Astrocyte (in vitro differentiated cells and primary cell): ENCODE measurements around the gene BPIFA2. TPM values are rescaled to one million over a fixed set of nuclear protein-coding genes. Genes with fewer than 3 reads are reported as not detected.

Experiments
- DNase-seq: peaks from one replicate; pipeline ENCODE4 v3.0.0-alpha.2; 2010; ENCODE audit warnings: low read depth
- FAIRE-seq: peaks from 2 replicates; lab custom pipeline; 2011; peaks lifted over from hg19 to GRCh38; lab: Jason Lieb, UNC
- H2AFZ ChIP-seq: 2 replicates; pipeline ENCODE4 v1.6.0; 2012; ENCODE audit warnings: low read depth, low read length, inconsistent platforms
- H3K27ac ChIP-seq: 2 replicates; pipeline ENCODE4 v1.5.1; 2011; ENCODE audit warnings: low read depth, low read length, inconsistent platforms
- H3K27me3 ChIP-seq: 2 replicates; pipeline ENCODE4 v1.6.0; 2011; ENCODE audit warnings: low read length, inconsistent platforms; ENCODE audit not compliant: insufficient read depth
- H3K36me3 ChIP-seq: 2 replicates; pipeline ENCODE4 v1.5.1; 2011; ENCODE audit warnings: low read length, inconsistent platforms; ENCODE audit not compliant: insufficient read depth
- H3K4me1 ChIP-seq: 2 replicates; pipeline ENCODE4 v1.5.1; 2011; ENCODE audit warnings: low read length, inconsistent platforms; ENCODE audit not compliant: insufficient read depth
- H3K4me2 ChIP-seq: 2 replicates; pipeline ENCODE4 v1.6.0; 2012; ENCODE audit warnings: low read length, inconsistent platforms
- H3K4me3 ChIP-seq: 2 replicates; pipeline ENCODE4 v1.5.1; 2011; ENCODE audit warnings: low read depth, mild to moderate bottlenecking, low read length, inconsistent platforms; ENCODE audit not compliant: insufficient read depth
- H3K79me2 ChIP-seq: 2 replicates; pipeline ENCODE4 v1.6.0; 2012; ENCODE audit warnings: mild to moderate bottlenecking, low read length, inconsistent platforms; ENCODE audit not compliant: insufficient read depth
- H3K9ac ChIP-seq: 2 replicates; pipeline ENCODE4 v1.6.0; 2012; ENCODE audit warnings: mild to moderate bottlenecking, low read length, inconsistent platforms
- H3K9me3 ChIP-seq: 2 replicates; pipeline ENCODE4 v1.5.1; 2012; ENCODE audit warnings: low read depth, mild to moderate bottlenecking, low read length, inconsistent platforms; ENCODE audit not compliant: insufficient read depth
- H4K20me1 ChIP-seq: 2 replicates; pipeline ENCODE4 v1.6.0; 2012; ENCODE audit warnings: low read length, inconsistent platforms; ENCODE audit not compliant: insufficient read depth
- H3K27ac Mint-ChIP-seq: one replicate; pipeline ENCODE4 v1.8.0; 2021; ENCODE audit warnings: mild to moderate bottlenecking, mixed read lengths; ENCODE audit not compliant: unreplicated experiment
- H3K27me3 Mint-ChIP-seq: one replicate; pipeline ENCODE4 v1.8.0; 2021; ENCODE audit warnings: low read depth, mixed read lengths; ENCODE audit not compliant: unreplicated experiment
- H3K36me3 Mint-ChIP-seq: one replicate; pipeline ENCODE4 v1.8.0; 2021; ENCODE audit warnings: low read depth, mixed read lengths; ENCODE audit not compliant: unreplicated experiment
- H3K4me1 Mint-ChIP-seq: one replicate; pipeline ENCODE4 v1.8.0; 2021; ENCODE audit warnings: low read depth, mixed read lengths; ENCODE audit not compliant: unreplicated experiment
- H3K4me3 Mint-ChIP-seq: one replicate; pipeline ENCODE4 v1.8.0; 2021; ENCODE audit warnings: mild to moderate bottlenecking, moderate library complexity, mixed read lengths; ENCODE audit not compliant: unreplicated experiment
- H3K9me3 Mint-ChIP-seq: one replicate; pipeline ENCODE4 v1.8.0; 2021; ENCODE audit warnings: mild to moderate bottlenecking, mixed read lengths; ENCODE audit not compliant: unreplicated experiment
- EZH2 ChIP-seq: IDR thresholded peaks from 2 replicates; pipeline ENCODE4 v1.6.1; 2012; ENCODE audit warnings: mild to moderate bottlenecking, low read length, inconsistent platforms; ENCODE audit not compliant: insufficient read depth
- total RNA-seq: library from RNA; stranded (reverse); gene quantifications from 2 replicates; pipeline ENCODE4 v1.2.1, GENCODE V29; 2021
- TF ChIP-seq, protein P1 (sequence below): IDR thresholded peaks from 2 replicates; pipeline ENCODE4 v1.5.1; 2011; ENCODE audit warnings: low read depth, mild to moderate bottlenecking, inconsistent platforms, low read length, moderate library complexity; ENCODE audit not compliant: insufficient read depth

Gene BPIFA2
- total RNA-seq, 1 donor from 2014 or later: not detected

DNA sequence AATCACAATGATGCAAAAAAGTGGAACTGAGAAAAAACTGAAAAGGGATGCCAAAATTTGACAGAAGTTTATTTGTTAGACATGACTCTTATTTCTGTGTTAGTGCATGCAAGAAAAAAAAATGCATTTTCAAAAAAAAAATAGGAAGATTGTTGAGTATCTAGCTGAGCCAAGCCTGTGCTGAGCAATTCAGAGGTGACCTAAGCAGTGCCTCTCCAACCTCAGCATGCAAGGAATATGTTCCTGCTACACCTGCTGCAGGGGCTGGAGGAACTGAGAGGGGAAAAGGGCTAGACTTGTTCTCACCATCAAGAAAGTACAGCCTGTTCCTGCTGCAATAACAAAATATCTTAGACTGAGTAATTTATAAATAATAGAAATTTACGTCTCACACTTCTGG, 24.0 kb downstream of the BPIFA2 start:
- Mint-ChIP-seq H3K27ac (no peak overlapping the region), H3K9me3 (no peaks in the 10 kb centered on the region), H3K27me3 (peaks cover 51% of the 10 kb centered on the region), H3K36me3 (no peaks in the 10 kb centered on the region), H3K4me1 (no peaks in the 10 kb centered on the region), H3K4me3 (no peak overlapping the region)
- no peaks in the 10 kb centered on the region for H3K9me3 ChIP-seq
- H3K4me3 ChIP-seq: no peak overlapping the region
- H3K36me3 ChIP-seq: no peaks in the 10 kb centered on the region
- no peaks in the 10 kb centered on the region for H3K4me1 ChIP-seq
- FAIRE-seq (no peak), DNase-seq (no peak)
- H2AFZ ChIP-seq: no peak overlapping the region
- no peaks in the 10 kb centered on the region for H3K27me3 ChIP-seq
- no peaks in the 10 kb centered on the region for H3K79me2 ChIP-seq
- H3K27ac ChIP-seq: no peak overlapping the region
- no peaks in the 10 kb centered on the region for H4K20me1 ChIP-seq
- no peak for TF ChIP-seq EZH2
- TF ChIP-seq, protein P1, sequence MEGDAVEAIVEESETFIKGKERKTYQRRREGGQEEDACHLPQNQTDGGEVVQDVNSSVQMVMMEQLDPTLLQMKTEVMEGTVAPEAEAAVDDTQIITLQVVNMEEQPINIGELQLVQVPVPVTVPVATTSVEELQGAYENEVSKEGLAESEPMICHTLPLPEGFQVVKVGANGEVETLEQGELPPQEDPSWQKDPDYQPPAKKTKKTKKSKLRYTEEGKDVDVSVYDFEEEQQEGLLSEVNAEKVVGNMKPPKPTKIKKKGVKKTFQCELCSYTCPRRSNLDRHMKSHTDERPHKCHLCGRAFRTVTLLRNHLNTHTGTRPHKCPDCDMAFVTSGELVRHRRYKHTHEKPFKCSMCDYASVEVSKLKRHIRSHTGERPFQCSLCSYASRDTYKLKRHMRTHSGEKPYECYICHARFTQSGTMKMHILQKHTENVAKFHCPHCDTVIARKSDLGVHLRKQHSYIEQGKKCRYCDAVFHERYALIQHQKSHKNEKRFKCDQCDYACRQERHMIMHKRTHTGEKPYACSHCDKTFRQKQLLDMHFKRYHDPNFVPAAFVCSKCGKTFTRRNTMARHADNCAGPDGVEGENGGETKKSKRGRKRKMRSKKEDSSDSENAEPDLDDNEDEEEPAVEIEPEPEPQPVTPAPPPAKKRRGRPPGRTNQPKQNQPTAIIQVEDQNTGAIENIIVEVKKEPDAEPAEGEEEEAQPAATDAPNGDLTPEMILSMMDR: no peak
- no peak overlapping the region for H3K9ac ChIP-seq
- no peak overlapping the region for H3K4me2 ChIP-seq

DNA sequence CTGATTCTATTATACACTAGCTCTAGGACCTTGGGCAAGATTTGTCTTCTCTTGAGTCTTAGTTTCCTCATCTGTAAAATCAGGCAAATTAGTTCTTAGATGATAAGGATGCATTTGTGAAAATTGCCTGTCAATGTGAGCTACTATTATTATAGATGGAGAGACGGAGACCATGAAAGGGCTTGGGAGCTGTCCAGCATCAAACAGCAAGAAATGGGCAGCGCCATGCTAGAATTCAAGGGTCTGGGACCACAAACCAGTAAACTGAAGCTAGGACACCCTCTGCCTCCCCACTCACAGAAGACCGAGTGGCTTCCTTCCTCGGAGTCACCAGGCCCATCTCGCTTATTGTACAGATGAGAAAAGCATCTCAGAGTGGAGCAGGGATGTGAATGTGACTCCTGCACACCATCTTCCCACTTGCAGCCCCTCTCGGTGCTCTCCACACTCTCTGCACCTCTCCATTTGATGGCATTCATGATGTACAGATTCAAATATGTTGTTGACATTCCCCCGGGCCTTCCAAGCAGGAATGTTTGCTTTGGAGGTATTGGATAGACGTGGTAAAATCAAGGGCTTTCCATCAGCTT, 25.0 kb downstream of the BPIFA2 start:
- Mint-ChIP-seq H3K9me3 (no peaks in the 10 kb centered on the region), H3K27ac (no peak overlapping the region), H3K4me3 (no peak overlapping the region), H3K4me1 (no peaks in the 10 kb centered on the region), H3K27me3 (peaks cover 54% of the 10 kb centered on the region), H3K36me3 (no peaks in the 10 kb centered on the region)
- H3K4me1 ChIP-seq: no peaks in the 10 kb centered on the region
- DNase-seq: no peak
- TF ChIP-seq, protein P1: no peak
- TF ChIP-seq EZH2: no peak
- no peaks in the 10 kb centered on the region for H3K79me2 ChIP-seq
- no peaks in the 10 kb centered on the region for H4K20me1 ChIP-seq
- H2AFZ ChIP-seq: no peak overlapping the region
- H3K9ac ChIP-seq: no peak overlapping the region
- H3K9me3 ChIP-seq: no peaks in the 10 kb centered on the region
- no peaks in the 10 kb centered on the region for H3K27me3 ChIP-seq
- FAIRE-seq: no peak
- H3K4me2 ChIP-seq: no peak overlapping the region
- no peak overlapping the region for H3K27ac ChIP-seq
- no peaks in the 10 kb centered on the region for H3K36me3 ChIP-seq
- no peak overlapping the region for H3K4me3 ChIP-seq

DNA sequence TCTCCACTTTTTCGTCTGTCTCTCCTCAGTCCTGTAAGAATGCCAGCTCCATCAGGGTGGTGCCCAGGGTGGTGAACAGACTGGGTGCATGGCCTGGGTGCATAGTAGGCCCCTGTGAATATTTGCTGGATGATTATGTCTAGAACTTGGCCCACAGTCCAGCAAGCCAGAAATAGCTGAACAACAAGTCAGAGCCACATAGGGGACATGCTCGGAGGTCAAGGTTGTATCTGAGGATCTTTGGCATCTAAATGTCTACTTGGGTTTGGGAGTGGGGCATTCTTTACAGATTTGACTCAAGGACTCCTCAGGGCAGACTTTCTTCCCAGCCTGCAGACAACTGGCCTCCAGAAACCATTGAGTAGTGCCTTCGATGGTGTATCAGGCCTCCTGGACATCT, 31.1 kb downstream of the BPIFA2 start:
- Mint-ChIP-seq H3K27me3 (peaks cover 50% of the 10 kb centered on the region), H3K9me3 (peaks cover 3% of the 10 kb centered on the region), H3K4me1 (no peaks in the 10 kb centered on the region), H3K36me3 (no peaks in the 10 kb centered on the region), H3K4me3 (no peak overlapping the region), H3K27ac (no peak overlapping the region)
- no peaks in the 10 kb centered on the region for H4K20me1 ChIP-seq
- H3K27me3 ChIP-seq: no peaks in the 10 kb centered on the region
- DNase-seq: no peak
- TF ChIP-seq, protein P1: no peak
- no peak for TF ChIP-seq EZH2
- no peaks in the 10 kb centered on the region for H3K79me2 ChIP-seq
- no peak overlapping the region for H3K27ac ChIP-seq
- no peaks in the 10 kb centered on the region for H3K9me3 ChIP-seq
- H3K4me3 ChIP-seq: no peak overlapping the region
- FAIRE-seq: no peak
- H3K4me2 ChIP-seq: no peak overlapping the region
- H3K9ac ChIP-seq: no peak overlapping the region
- H3K4me1 ChIP-seq: no peaks in the 10 kb centered on the region
- H3K36me3 ChIP-seq: no peaks in the 10 kb centered on the region
- H2AFZ ChIP-seq: no peak overlapping the region
